SJSA1 (cell line): ENCODE results near the gene KLHDC10. TPM values are rescaled to one million over a fixed set of nuclear protein-coding genes. Genes with fewer than 3 reads are reported as not detected.
"Not testable (repeated sequence)": the region's sequence is repeated elsewhere in the genome, so short reads cannot be mapped to it uniquely, and the experiment has no call there.

Experiments
- DNase-seq, 2 experiments: peaks; one replicate each; pipeline ENCODE4 v3.0.0-alpha.2; 2015 to 2020; ENCODE audit warnings: low spot score in 2 of 2, low read depth in 1 of 2
- H3K27ac ChIP-seq: fragments of 250-450 bp; sonication (Bioruptor Pico); 2 replicates; pipeline ENCODE4 v1.5.1; 2020; ENCODE audit warnings: mild to moderate bottlenecking, moderate library complexity
- H3K27me3 ChIP-seq: fragments of 250-450 bp; sonication (Bioruptor Pico); replicated peaks from 2 replicates; pipeline ENCODE4 v1.5.1; 2020; ENCODE audit warnings: mild to moderate bottlenecking, moderate library complexity
- H3K36me3 ChIP-seq: fragments of 250-450 bp; sonication (Bioruptor Pico); 2 replicates; pipeline ENCODE4 v1.5.1; 2020; ENCODE audit warnings: mild to moderate bottlenecking
- H3K4me1 ChIP-seq: fragments of 250-450 bp; sonication (Bioruptor Pico); replicated peaks from 2 replicates; pipeline ENCODE4 v1.6.1; 2021; ENCODE audit warnings: mild to moderate bottlenecking
- H3K4me3 ChIP-seq: fragments of 250-450 bp; sonication (Bioruptor Pico); 2 replicates; pipeline ENCODE4 v1.5.1; 2020; ENCODE audit warnings: mild to moderate bottlenecking
- H3K9me3 ChIP-seq: fragments of 250-450 bp; sonication (Bioruptor Pico); replicated peaks from 2 replicates; pipeline ENCODE4 v1.5.1; 2020; ENCODE audit warnings: mild to moderate bottlenecking
- total RNA-seq: library from RNA; depleted of rRNA; stranded (reverse); fragments of >200 nt; shearing (Covaris generic); gene quantifications from 2 replicates; pipeline ENCODE4 v1.2.3, GENCODE V29; 2014

Gene KLHDC10
- total RNA-seq, 1 experiment from 2014 or later, result 23.0 TPM

DNA sequence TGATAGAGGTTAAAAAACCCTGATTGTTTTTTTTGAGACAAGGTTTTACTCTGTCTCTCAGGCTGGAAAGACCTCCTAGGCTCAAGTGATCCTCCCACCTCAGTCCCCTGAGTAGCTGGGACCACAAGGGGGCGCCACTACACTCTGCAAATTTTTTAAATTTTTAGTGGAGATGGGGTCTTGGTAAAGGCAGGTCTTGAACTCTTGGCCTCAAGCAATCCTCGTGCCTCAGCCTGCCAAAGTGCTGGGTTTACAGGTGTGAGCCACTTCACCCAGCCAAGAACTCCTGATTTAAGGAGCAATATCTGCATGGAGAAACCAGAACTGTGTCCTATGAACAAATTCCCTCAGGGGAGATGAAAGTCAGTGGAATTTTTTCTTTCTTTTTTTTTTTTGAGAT, 7.3 kb upstream of the KLHDC10 start:
- DNase-seq, result peak; percentile 51 to 75
- Histone ChIP-seq H3K4me1 (peaks cover 8% of the 10 kb centered on the region), H3K4me3 (no peak overlapping the region), H3K9me3 (no peaks in the 10 kb centered on the region), H3K36me3 (no peaks in the 10 kb centered on the region), H3K27me3 (no peaks in the 10 kb centered on the region), H3K27ac (no peak overlapping the region)

GRCh38 chr7:130064580-130064926, 5.8 kb upstream of the KLHDC10 start:
- not testable (repeated sequence) for H3K27me3 ChIP-seq, H3K36me3 ChIP-seq, H3K4me1 ChIP-seq, H3K4me3 ChIP-seq, H3K27ac ChIP-seq, H3K9me3 ChIP-seq, DNase-seq

DNA sequence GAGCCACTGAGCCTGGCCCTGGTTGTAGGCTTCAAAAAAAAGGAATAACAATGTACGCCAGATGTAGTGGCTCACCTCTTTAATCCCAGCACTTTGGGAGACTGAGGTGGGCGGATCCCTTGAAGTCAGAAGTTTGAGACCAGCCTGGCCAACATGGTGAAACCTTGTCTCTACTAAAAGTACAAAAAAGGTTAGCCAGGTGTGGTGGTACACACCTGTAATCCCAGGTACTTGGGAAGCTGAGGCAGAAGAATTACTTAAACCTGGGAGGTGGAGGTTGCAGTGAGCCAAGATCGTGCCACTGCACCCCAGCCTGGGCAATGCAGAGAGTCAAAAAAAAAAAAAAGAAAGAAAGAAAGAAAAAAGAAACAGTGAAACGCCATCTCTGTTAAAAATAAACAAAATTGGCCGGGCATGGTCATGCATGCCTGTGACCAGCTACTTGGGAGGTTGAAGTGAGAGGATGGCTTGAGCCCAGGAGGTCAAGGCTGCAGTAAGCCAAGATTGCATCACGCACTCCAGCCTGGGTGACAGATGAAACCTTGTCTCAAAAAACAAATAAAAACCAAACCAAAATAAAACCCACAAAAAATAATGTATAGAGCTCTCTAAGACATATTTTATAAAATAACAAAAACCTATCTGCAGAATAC, 4.7 kb upstream of the KLHDC10 start:
- Histone ChIP-seq H3K36me3 (no peaks in the 10 kb centered on the region), H3K4me1 (peaks cover 13% of the 10 kb centered on the region), H3K4me3 (no peak overlapping the region), H3K27me3 (no peaks in the 10 kb centered on the region), H3K27ac (no peak overlapping the region), H3K9me3 (no peaks in the 10 kb centered on the region)
- peak; percentile 40 to 46 for DNase-seq

GRCh38 chr7:130069179-130069977, 956 bp upstream of the KLHDC10 start:
- Histone ChIP-seq H3K36me3 (no peaks in the 10 kb centered on the region), H3K27ac (peak overlapping the region; percentile 79), H3K4me3 (peak overlapping the region; percentile 60), H3K9me3 (no peaks in the 10 kb centered on the region), H3K4me1 (peaks cover 18% of the 10 kb centered on the region), H3K27me3 (no peaks in the 10 kb centered on the region)
- DNase-seq, result no peak

DNA sequence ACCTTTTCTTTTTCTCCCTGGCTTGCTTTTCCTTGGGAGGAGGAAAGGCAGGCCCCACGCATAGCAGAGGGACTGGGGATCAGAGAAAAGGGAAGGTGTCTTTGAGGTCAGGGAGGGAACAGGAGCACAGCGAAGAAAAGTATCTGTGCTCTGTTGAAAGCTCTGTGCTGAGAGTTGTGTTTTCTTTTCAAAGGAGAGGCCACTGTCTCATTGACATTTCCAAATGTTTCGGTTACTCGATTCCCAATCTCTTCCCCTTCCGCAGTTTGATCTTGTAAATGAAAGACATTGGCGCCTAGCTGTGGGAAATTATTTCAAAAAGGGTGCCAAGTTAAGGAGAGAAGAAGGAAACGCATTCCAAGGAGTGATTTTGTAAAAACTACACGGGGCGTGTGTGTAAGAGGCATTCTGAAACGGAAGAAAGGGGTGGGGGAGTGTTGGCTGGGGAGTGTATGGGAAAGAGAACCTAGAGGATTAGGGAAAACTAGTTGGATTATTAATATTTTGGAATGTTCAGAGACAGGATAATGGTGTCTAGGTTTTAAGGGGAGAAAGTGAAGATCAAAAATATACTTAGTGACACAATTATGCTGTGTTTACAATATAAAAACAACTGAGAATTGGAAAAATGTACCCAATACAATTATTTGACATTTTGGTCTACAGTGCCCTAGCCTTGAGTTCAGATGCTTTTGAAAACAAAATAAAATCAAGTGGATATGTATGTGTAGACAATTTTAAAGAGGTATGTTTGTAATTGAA, 708 bp downstream of the KLHDC10 start:
- H3K4me1 ChIP-seq, result peaks cover 10% of the 10 kb centered on the region
- DNase-seq, result peak in 1 of 2 experiments; percentile 26
- no peaks in the 10 kb centered on the region for H3K27me3 ChIP-seq
- peak overlapping the region; percentile 60 for H3K4me3 ChIP-seq
- H3K9me3 ChIP-seq, result no peaks in the 10 kb centered on the region
- no peaks in the 10 kb centered on the region for H3K36me3 ChIP-seq
- H3K27ac ChIP-seq, result no peak overlapping the region; the same call in 1 of the 2 replicates

DNA sequence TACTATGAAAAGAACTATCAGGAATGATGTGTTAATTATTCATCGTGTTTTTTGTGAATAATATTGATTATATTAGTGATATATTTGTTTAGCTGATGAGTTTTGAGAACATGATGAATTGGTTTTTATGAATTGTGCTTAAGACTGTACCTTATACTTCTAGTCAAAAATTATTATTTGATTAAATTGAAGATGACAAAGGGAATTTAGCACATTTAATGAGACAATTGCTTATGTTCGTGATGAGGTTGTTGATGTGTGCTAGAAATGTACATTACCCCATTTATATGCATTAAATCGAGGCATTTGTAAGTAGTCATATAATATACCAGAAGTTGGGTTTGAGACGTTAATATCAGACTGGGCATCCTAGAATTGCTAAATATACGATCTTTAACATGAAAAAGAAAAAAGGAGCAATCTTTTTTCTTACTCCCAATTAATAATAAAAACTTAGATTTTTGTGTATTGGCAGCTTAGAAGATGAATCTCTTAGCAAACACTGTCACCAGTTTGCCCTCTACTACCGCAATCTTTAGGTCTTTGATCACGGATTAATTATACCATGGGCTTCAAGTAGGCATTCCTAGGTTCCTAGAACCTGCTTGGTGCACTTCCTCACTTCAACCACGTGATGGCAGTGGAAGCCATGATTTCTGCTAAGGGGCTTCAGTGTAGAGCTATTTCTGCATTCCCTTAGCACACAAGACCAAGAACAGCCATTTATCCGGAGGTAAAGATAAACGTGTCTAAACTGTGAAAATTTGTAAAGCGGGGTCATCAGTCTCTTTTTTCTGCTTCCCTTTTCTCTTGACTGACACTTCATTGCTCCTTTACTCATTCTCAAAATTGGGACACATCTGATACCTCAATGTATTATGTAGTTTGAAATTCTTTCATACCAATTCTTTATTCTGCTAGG, 1.6 kb downstream of the KLHDC10 start:
- Histone ChIP-seq H3K27me3 (no peaks in the 10 kb centered on the region), H3K36me3 (no peaks in the 10 kb centered on the region), H3K4me1 (peaks cover 10% of the 10 kb centered on the region), H3K9me3 (no peaks in the 10 kb centered on the region), H3K27ac (no peak overlapping the region), H3K4me3 (no peak overlapping the region)
- DNase-seq, result peak; percentile 59 to 66

- no peaks in the 10 kb centered on the region for H3K27me3 ChIP-seq
- no peak overlapping the region for H3K27ac ChIP-seq
- H3K36me3 ChIP-seq, result peaks cover 11% of the 10 kb centered on the region
- H3K4me1 ChIP-seq, result no peaks in the 10 kb centered on the region
- DNase-seq, result no peak
- H3K4me3 ChIP-seq, result no peak overlapping the region
- H3K9me3 ChIP-seq, result no peaks in the 10 kb centered on the region
These were observed 9.6 kb downstream of the KLHDC10 start for GRCh38 chr7:130079846-130080394.

DNA sequence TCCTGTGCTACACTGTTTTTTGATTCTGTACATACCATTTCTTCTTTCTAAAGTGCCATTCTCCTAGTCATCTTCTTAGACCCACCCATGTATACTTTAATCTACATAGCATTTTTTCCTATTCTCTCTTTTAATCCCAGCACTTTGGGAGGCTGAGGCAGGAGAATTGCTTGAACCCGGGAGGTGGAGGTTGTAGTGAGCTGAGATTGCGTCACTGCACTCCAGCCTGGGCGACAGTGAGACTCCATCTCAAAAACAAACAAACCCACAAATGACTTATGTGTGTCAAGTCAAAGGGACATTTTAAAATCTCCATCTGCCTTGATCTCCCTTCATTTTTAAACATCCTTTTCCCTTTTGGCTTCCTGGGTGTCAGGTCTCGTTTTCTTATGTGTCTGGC, 13.2 kb downstream of the KLHDC10 start:
- DNase-seq, H3K4me1 ChIP-seq, H3K4me3 ChIP-seq, H3K27ac ChIP-seq, H3K36me3 ChIP-seq, H3K27me3 ChIP-seq, H3K9me3 ChIP-seq: not testable (repeated sequence)

DNA sequence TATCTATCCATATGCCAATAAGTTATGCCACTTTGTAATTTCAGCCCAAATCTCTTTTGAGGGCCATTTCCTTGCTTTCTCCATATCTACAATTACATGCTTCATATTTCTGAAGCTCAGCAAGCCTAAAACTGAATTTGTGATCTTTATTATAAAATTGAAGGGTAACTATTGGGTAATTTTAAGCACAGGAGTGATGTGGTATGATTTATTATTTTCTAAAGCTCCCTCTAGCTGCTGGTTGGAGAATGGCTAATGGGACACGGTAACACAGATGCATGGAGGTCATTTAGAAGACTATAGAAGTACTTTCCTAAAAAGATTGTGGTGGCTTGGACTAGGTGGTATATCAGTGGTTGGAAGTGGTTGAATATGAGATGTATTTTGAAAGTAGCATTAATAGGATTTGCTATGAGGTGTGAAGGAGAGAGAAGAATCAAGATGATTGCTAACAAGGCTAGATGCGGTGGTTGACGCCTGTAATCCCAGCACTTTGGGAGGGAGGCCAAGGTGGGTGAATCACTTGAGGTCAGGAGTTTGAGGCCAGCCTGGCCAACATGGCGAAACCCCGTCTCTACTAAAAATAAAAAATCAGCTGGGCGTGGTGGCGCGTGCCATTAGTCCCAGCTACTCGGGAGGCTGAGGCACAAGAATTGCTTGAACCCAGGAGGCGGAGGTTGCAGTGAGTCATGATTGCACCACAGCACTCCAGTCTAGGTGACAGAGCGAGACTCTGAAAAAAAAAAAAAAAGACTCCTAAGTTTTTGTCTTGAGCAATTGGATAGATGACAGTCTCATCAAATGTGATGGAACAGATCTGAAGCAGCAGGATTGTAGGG, 13.9 kb downstream of the KLHDC10 start:
- Histone ChIP-seq H3K4me3 (no peak overlapping the region), H3K9me3 (no peaks in the 10 kb centered on the region), H3K27me3 (no peaks in the 10 kb centered on the region), H3K4me1 (no peaks in the 10 kb centered on the region), H3K27ac (no peak overlapping the region), H3K36me3 (peaks cover 4% of the 10 kb centered on the region; the same call in 1 of the 2 replicates)
- no peak for DNase-seq

GRCh38 chr7:130085235-130085634, 14.9 kb downstream of the KLHDC10 start:
- H3K27ac ChIP-seq, H3K27me3 ChIP-seq, DNase-seq, H3K36me3 ChIP-seq, H3K4me1 ChIP-seq, H3K9me3 ChIP-seq, H3K4me3 ChIP-seq: not testable (repeated sequence)

- Histone ChIP-seq H3K4me3 (no peak overlapping the region), H3K4me1 (no peaks in the 10 kb centered on the region), H3K9me3 (no peaks in the 10 kb centered on the region), H3K36me3 (peaks cover 4% of the 10 kb centered on the region; the same call in 1 of the 2 replicates), H3K27ac (no peak overlapping the region), H3K27me3 (no peaks in the 10 kb centered on the region)
- DNase-seq, result no peak
These were observed 16.6 kb downstream of the KLHDC10 start for GRCh38 chr7:130086938-130087337.

DNA sequence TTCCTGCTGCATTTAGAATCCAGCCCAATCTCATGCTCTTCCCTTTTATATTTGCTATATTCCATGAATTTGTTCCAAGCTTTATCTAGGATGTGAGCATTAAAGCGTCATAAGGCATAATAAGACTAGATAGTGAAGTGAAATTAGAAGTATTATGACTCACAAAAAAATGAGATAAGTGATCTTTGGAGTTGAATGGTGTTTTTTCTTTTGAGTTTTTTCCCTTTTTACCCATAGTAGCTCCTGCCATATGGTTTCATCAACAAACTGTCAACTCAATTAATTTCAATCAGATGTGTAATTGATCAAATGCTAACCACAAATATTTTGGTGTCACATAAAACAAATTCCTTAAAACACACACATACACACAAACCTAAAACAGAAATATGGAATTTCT, 17.0 kb downstream of the KLHDC10 start:
- no peaks in the 10 kb centered on the region for H3K27me3 ChIP-seq
- H3K36me3 ChIP-seq, result peaks cover 4% of the 10 kb centered on the region; the same call in 1 of the 2 replicates
- H3K4me1 ChIP-seq, result no peaks in the 10 kb centered on the region
- no peak overlapping the region for H3K27ac ChIP-seq
- no peak overlapping the region for H3K4me3 ChIP-seq
- H3K9me3 ChIP-seq, result no peaks in the 10 kb centered on the region
- no peak for DNase-seq
